Astrocyte (in vitro differentiated cells and primary cell): ENCODE results near the gene CORIN.

Experiments
- EZH2 ChIP-seq: IDR thresholded peaks from 2 replicates; pipeline ENCODE4 v1.6.1; 2012; ENCODE audit warnings: mild to moderate bottlenecking, low read length, inconsistent platforms; ENCODE audit not compliant: insufficient read depth
- TF ChIP-seq, protein P1 (sequence below): IDR thresholded peaks from 2 replicates; pipeline ENCODE4 v1.5.1; 2011; ENCODE audit warnings: low read depth, mild to moderate bottlenecking, inconsistent platforms, low read length, moderate library complexity; ENCODE audit not compliant: insufficient read depth

DNA sequence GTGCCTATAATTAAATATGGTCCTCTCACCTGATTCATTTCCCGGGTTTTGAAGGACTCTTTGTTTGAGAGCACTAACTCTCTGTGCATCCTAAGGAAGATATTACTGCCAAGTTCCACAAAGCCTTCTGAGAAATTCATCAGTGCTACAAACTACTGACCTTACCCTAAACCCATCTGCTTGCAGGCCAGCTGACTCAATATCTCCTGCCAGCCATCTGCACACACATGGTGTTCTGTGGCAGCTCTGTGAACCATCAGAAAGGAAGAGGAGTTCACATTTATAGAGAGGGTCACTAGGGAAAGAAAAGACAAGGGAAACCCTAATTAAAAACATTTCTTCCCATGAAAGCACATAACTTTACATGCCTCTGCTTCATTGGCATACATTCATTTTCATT, 196.1 kb downstream of the CORIN start:
- TF ChIP-seq, protein P1, sequence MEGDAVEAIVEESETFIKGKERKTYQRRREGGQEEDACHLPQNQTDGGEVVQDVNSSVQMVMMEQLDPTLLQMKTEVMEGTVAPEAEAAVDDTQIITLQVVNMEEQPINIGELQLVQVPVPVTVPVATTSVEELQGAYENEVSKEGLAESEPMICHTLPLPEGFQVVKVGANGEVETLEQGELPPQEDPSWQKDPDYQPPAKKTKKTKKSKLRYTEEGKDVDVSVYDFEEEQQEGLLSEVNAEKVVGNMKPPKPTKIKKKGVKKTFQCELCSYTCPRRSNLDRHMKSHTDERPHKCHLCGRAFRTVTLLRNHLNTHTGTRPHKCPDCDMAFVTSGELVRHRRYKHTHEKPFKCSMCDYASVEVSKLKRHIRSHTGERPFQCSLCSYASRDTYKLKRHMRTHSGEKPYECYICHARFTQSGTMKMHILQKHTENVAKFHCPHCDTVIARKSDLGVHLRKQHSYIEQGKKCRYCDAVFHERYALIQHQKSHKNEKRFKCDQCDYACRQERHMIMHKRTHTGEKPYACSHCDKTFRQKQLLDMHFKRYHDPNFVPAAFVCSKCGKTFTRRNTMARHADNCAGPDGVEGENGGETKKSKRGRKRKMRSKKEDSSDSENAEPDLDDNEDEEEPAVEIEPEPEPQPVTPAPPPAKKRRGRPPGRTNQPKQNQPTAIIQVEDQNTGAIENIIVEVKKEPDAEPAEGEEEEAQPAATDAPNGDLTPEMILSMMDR, result no peak
- TF ChIP-seq EZH2, result no peak
